Adrenal gland (tissue), 5 donors: Measurements from ENCODE around the gene ARFGAP1.

Experiments
- CTCF ChIP-seq, 6 experiments: fragments of 450-650 bp in 4 of 6; fragments of 200-600 bp in 2 of 6; sonication (generic) in 1 of 6; IDR thresholded peaks; 1 replicate in 5 of 6; 2 replicates in 1 of 6; pipeline versions ENCODE4 v1.5.1 to v1.8.0; 2016 to 2021; ENCODE audit warnings: antibody characterized with exemption in 6 of 6, mild to moderate bottlenecking in 2 of 6, moderate library complexity in 1 of 6
- POLR2A ChIP-seq, 2 donors: fragments of 450-650 bp; IDR thresholded peaks; one replicate each; pipeline ENCODE4 v1.6.1; 2017; ENCODE audit warnings: antibody characterized with exemption in 2 of 2, mild to moderate bottlenecking in 2 of 2, moderate library complexity in 1 of 2
- donor health status: DM: no; HTN: no; CAD: no.

- TF ChIP-seq POLR2A (IDR thresholded peaks at IDR 0.05) (no peak), CTCF (IDR thresholded peaks at IDR 0.05) (no peak)
These were observed 38.7 kb upstream of the ARFGAP1 start for GRCh38 chr20:63233924-63234323.
